ENCODE data around the gene CDKN1B. TPM values are rescaled to one million over a fixed set of nuclear protein-coding genes. Genes with fewer than 3 reads are reported as not detected.

Gene CDKN1B
- total and polyA plus RNA-seq, 2 of the 4 experiments (the other 2 are of a cell fraction): 13.9 to 17.4 TPM

DNA sequence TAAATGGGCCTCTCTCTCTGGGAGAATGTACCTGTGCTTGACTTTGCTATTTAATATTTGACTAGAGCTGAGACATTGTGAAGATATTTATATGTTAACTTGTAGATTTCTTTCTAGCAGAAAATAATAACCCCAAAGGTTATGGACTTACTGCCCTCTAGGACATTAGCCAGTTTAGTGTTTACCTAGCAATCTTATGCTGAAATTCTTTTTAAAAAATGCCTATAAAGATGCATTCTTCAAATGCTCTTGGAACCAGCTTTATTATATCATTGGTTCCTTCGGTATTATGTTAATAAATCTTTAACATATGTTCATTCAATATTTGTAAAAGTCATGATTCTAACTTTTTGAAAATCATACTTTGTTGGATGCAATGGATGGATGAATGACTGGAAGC lies 49.2 kb upstream of the CDKN1B start:
- no peak for ATAC-seq (ENCODE audit: low read depth)
- CTCF ChIA-PET: no interaction called here

More for the DNA sequence above, 49.2 kb upstream of the CDKN1B start:
- Histone ChIP-seq H2BK120ac (ENCODE audit: low read depth, low read length) (no peak overlapping the region), H3K18ac (ENCODE audit: low read depth, low read length) (no peak overlapping the region), H3K4me1 (ENCODE audit: control insufficient read depth, insufficient read depth, low read length) (peaks cover 3% of the 10 kb centered on the region; the same call in 1 of the 2 replicates), H3K4me2 (ENCODE audit: low read depth, low read length) (no peak overlapping the region), H3K4ac (ENCODE audit: low read depth, low read length) (no peak overlapping the region), H4K8ac (ENCODE audit: low read depth in 2 of 2, low read length in 2 of 2) (no peak overlapping the region), H2BK20ac (ENCODE audit: low read depth, low read length) (no peak overlapping the region), H3K9me3 (ENCODE audit: control insufficient read depth, insufficient read depth, low read length) (no peaks in the 10 kb centered on the region), H3K14ac (replicated peaks; ENCODE audit: low read depth, low read length) (no peak overlapping the region), H3K23ac (ENCODE audit: low read depth, low read length) (no peak overlapping the region), H4K5ac (ENCODE audit: low read depth, low read length) (no peak overlapping the region), H4K20me1 (ENCODE audit: insufficient read depth, low read length) (no peaks in the 10 kb centered on the region), H3K79me1 (ENCODE audit: low read depth in 1 of 2, low read length in 2 of 2) (no peaks in the 10 kb centered on the region; a peak in 1 of 4 replicates), H3K27ac (ENCODE audit: insufficient read depth, low read length) (no peak overlapping the region), H2AK5ac (ENCODE audit: low read depth, low read length) (no peak overlapping the region), H2BK5ac (ENCODE audit: low read depth, low read length, poor library complexity, severe bottlenecking) (no peak overlapping the region), H3K36me3 (ENCODE audit: control insufficient read depth, insufficient read depth, low read length) (no peaks in the 10 kb centered on the region), H2BK15ac (ENCODE audit: low read depth, low read length) (no peak overlapping the region), H2AK9ac (replicated peaks; ENCODE audit: low read depth, low read length, poor library complexity) (no peak overlapping the region), H4K91ac (ENCODE audit: insufficient read depth, low read depth, low read length) (no peak overlapping the region), H3K9me1 (ENCODE audit: insufficient read depth, low read length) (0 out of 2 replicates have a peak, but pooled peaks cover 1% of the 10 kb centered on the region), H3K27me3 (ENCODE audit: control insufficient read depth, insufficient read depth, low read length) (peaks cover 2% of the 10 kb centered on the region; the same call in 1 of the 2 replicates), H3K4me3 (ENCODE audit: insufficient read depth, low read depth, low read length) (no peak overlapping the region), H3K56ac (ENCODE audit: extremely low read depth, insufficient read depth, low read length) (no peak overlapping the region), H2AFZ (replicated peaks; ENCODE audit: low read length, poor library complexity) (no peak overlapping the region), H3K9ac (ENCODE audit: low read depth, low read length) (no peak overlapping the region)
- dilution Hi-C loops (cut with HindIII; ENCODE audit: low sequenced_read_pairs, unreplicated experiment): no loop called here
- POLR2A ChIA-PET (ENCODE audit: unreplicated experiment): no interaction called here
- intact Hi-C loops (cut with micrococcal nuclease): no loop called here
- in situ Hi-C loops (cut with MboI; ENCODE audit: low sequenced_read_pairs): no loop called here
- no CpG with 5 or more reads among the region's 1 CpG for WGBS, 2 experiments (ENCODE audit: extremely low coverage in 2 of 2, insufficient read length in 1 of 2)
- no peak for DNase-seq
- BruUV-seq (replicated peaks): no TSS peak
- TF ChIP-seq NFE2L2 (IDR thresholded peaks at IDR 0.05; ENCODE audit: low read depth, low read length) (no peak), MAZ (IDR thresholded peaks at IDR 0.05; ENCODE audit: borderline replicate concordance, low read depth, low read length) (no peak), CEBPB (IDR thresholded peaks at IDR 0.05; ENCODE audit: low read depth, low read length) (no peak), CHD1 (IDR thresholded peaks at IDR 0.05; ENCODE audit: low read depth, low read length) (no peak), MAFK (IDR thresholded peaks at IDR 0.05; ENCODE audit: low read depth, low read length) (no peak), BHLHE40 (IDR thresholded peaks at IDR 0.05; ENCODE audit: low read depth, low read length) (no peak), CTCF (conservative IDR thresholded peaks at IDR 0.05; ENCODE audit: low read depth, low read length) (no peak)
- TF ChIP-seq, protein P1, sequence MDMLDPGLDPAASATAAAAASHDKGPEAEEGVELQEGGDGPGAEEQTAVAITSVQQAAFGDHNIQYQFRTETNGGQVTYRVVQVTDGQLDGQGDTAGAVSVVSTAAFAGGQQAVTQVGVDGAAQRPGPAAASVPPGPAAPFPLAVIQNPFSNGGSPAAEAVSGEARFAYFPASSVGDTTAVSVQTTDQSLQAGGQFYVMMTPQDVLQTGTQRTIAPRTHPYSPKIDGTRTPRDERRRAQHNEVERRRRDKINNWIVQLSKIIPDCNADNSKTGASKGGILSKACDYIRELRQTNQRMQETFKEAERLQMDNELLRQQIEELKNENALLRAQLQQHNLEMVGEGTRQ (IDR thresholded peaks at IDR 0.05; ENCODE audit: low read depth, low read length): no peak
